ENCODE measurements around the gene FGR. TPM values are rescaled to one million over a fixed set of nuclear protein-coding genes. Genes with fewer than 3 reads are reported as not detected.

FGR gene
- total RNA-seq, 2 experiments from 2014 or later = 0.51 to 0.56 TPM

DNA sequence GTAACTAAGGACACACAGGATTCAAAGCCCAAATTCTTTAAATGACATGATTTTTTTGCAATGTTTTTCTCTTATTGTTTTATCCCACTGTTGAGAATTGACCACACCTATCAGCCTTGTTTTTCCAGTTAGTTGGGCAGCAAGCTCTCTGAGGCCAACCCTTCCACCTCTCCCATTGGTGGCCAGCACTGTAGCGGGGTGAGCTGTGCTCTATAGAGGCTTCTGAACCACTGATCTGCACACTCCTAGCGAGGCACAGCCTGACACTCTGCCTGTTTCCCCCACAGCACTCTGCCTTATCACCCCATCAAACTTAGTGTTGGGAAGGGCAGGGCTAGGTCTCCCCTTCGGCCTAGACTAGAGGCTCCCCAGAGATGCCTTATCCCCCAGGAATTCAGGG lies 50.5 kb downstream of the FGR start:
- Mint-ChIP-seq H3K27me3 (no peaks in the 10 kb centered on the region), H3K4me3 (no peak overlapping the region), H3K36me3 (ENCODE audit: low read depth) (no peaks in the 10 kb centered on the region), H3K27ac (no peak overlapping the region), H3K4me1 (ENCODE audit: low read depth) (peaks cover 5% of the 10 kb centered on the region), H3K9me3 (no peaks in the 10 kb centered on the region)
- DNase-seq (no peak), ATAC-seq (no peak)
- ChIA-PET POLR2A (interaction anchor here (1.1 kb wide), 1 partner anchor 44 kb away, joined by 3 read pairs; no protein-coding TSS in a partner anchor), CTCF (interaction anchor here (1.3 to 3.3 kb wide), 3 partner anchors 15 to 288 kb away, joined by 4 to 17 read pairs (median 5); no protein-coding TSS in a partner anchor)
- TF ChIP-seq, protein P1, sequence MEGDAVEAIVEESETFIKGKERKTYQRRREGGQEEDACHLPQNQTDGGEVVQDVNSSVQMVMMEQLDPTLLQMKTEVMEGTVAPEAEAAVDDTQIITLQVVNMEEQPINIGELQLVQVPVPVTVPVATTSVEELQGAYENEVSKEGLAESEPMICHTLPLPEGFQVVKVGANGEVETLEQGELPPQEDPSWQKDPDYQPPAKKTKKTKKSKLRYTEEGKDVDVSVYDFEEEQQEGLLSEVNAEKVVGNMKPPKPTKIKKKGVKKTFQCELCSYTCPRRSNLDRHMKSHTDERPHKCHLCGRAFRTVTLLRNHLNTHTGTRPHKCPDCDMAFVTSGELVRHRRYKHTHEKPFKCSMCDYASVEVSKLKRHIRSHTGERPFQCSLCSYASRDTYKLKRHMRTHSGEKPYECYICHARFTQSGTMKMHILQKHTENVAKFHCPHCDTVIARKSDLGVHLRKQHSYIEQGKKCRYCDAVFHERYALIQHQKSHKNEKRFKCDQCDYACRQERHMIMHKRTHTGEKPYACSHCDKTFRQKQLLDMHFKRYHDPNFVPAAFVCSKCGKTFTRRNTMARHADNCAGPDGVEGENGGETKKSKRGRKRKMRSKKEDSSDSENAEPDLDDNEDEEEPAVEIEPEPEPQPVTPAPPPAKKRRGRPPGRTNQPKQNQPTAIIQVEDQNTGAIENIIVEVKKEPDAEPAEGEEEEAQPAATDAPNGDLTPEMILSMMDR (IDR thresholded peaks at IDR 0.05) = no peak
- intact Hi-C loops (cut with micrococcal nuclease) = no loop called here

DNA sequence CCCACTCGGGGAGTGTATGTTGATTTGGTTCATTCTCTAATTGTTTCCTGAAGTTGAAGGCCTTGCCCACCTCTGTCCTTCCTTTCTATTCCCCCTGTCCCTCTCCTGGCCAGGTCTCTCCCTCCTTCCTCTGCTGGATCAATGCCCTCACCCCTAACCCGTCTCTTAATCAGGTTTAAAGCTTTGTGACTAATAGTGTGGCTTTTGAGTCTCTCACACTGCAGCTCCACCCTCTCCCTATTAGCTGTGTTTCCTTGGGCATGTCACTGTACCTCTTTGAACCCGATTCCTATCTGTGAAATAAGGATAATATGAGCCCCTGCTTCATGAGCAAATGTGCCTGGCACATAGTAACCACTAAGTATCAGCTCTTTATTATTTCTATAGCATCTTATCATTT lies 51.5 kb downstream of the FGR start:
- CTCF ChIA-PET = interaction anchor here (1.2 to 3.3 kb wide), 5 partner anchors 14 to 287 kb away, joined by 3 to 17 read pairs (median 4); no protein-coding TSS in a partner anchor
- no peak for ATAC-seq
- no peak overlapping the region for H3K27ac Mint-ChIP-seq
- H3K9me3 Mint-ChIP-seq = no peaks in the 10 kb centered on the region
- no peaks in the 10 kb centered on the region for H3K27me3 Mint-ChIP-seq
- TF ChIP-seq, protein P1 (IDR thresholded peaks at IDR 0.05) = no peak
- peaks cover 10% of the 10 kb centered on the region for H3K4me1 Mint-ChIP-seq (ENCODE audit: low read depth)
- no peak for DNase-seq
- POLR2A ChIA-PET = interaction anchor here (0.6 to 1.8 kb wide), 2 partner anchors 12 to 216 kb away, joined by 3 to 5 read pairs; partner anchors contain the start of gene MAP3K6
- no peaks in the 10 kb centered on the region for H3K36me3 Mint-ChIP-seq (ENCODE audit: low read depth)
- no peak overlapping the region for H3K4me3 Mint-ChIP-seq
- intact Hi-C loops (cut with micrococcal nuclease) = no loop called here

- H3K27ac Mint-ChIP-seq = no peak overlapping the region
- TF ChIP-seq, protein P1 (IDR thresholded peaks at IDR 0.05) = no peak
- ATAC-seq = no peak
- no peaks in the 10 kb centered on the region for H3K36me3 Mint-ChIP-seq (ENCODE audit: low read depth)
- ChIA-PET CTCF (interaction anchor here (1.2 to 2.0 kb wide), 3 partner anchors 13 to 88 kb away, joined by 3 to 6 read pairs (median 3); no protein-coding TSS in a partner anchor), POLR2A (interaction anchor here (1.8 kb wide), 1 partner anchor 10 kb away, joined by 5 read pairs; no protein-coding TSS in a partner anchor)
- H3K4me3 Mint-ChIP-seq = no peak overlapping the region
- DNase-seq = no peak
- H3K9me3 Mint-ChIP-seq = no peaks in the 10 kb centered on the region
- intact Hi-C loops (cut with micrococcal nuclease) = no loop called here
- H3K27me3 Mint-ChIP-seq = peaks cover 2% of the 10 kb centered on the region
- H3K4me1 Mint-ChIP-seq (ENCODE audit: low read depth) = peaks cover 11% of the 10 kb centered on the region
Measured at GRCh38 chr1:27581823-27582243, 53.2 kb downstream of the FGR start.

GRCh38 chr1:27577504-27578188 lies 57.3 kb downstream of the FGR start:
- intact Hi-C loops (cut with micrococcal nuclease) = no loop called here
- ATAC-seq (no peak), DNase-seq (no peak)
- ChIA-PET POLR2A (interaction anchor here (0.7 kb wide), 1 partner anchor 21 kb away, joined by 3 read pairs; no protein-coding TSS in a partner anchor), CTCF (interaction anchor here (0.6 to 15.1 kb wide), 4 partner anchors 9 to 85 kb away, joined by 3 to 178 read pairs (median 5); no protein-coding TSS in a partner anchor)
- Mint-ChIP-seq H3K27me3 (peaks cover 4% of the 10 kb centered on the region), H3K4me3 (no peak overlapping the region), H3K27ac (no peak overlapping the region), H3K9me3 (no peaks in the 10 kb centered on the region), H3K36me3 (ENCODE audit: low read depth) (no peaks in the 10 kb centered on the region), H3K4me1 (ENCODE audit: low read depth) (peaks cover 17% of the 10 kb centered on the region)
- TF ChIP-seq, protein P1 (IDR thresholded peaks at IDR 0.05) = no peak

- TF ChIP-seq, protein P1 (IDR thresholded peaks at IDR 0.05) = no peak
- H3K27ac Mint-ChIP-seq = no peak overlapping the region
- no peak overlapping the region for H3K4me3 Mint-ChIP-seq
- H3K4me1 Mint-ChIP-seq (ENCODE audit: low read depth) = peaks cover 18% of the 10 kb centered on the region
- POLR2A ChIA-PET = interaction anchor here (0.7 to 1.3 kb wide), 2 partner anchors 20 to 61 kb away, joined by 3 read pairs; no protein-coding TSS in a partner anchor
- no peak for ATAC-seq
- no peak for DNase-seq
- peaks cover 4% of the 10 kb centered on the region for H3K27me3 Mint-ChIP-seq
- intact Hi-C loops (cut with micrococcal nuclease) = no loop called here
- no peaks in the 10 kb centered on the region for H3K36me3 Mint-ChIP-seq (ENCODE audit: low read depth)
- H3K9me3 Mint-ChIP-seq = no peaks in the 10 kb centered on the region
- CTCF ChIA-PET = interaction anchor here (0.6 to 15.1 kb wide), 3 partner anchors 9 to 86 kb away, joined by 3 to 178 read pairs (median 4); no protein-coding TSS in a partner anchor
Measured at GRCh38 chr1:27576806-27577227, 58.2 kb downstream of the FGR start.
